Hematopoietic multipotent progenitor cell treated with erythropoietin and hydrocortisone succinate and interleukin-3 and kit ligand, for 15 days (in vitro differentiated cells): Measurements from ENCODE around the gene EIF1AD.
A peak's percentile ranks its signal among the peaks of the same experiment; 100 is the strongest.
"Not testable (repeated sequence)": the region's sequence is repeated elsewhere in the genome, so short reads cannot be mapped to it uniquely, and the experiment has no call there.

ENCODE experiments used
- DNase-seq: peaks from one replicate; pipeline ENCODE4 v3.0.0-alpha.2; 2015; ENCODE audit warnings: low spot score

The EIF1AD gene

DNA sequence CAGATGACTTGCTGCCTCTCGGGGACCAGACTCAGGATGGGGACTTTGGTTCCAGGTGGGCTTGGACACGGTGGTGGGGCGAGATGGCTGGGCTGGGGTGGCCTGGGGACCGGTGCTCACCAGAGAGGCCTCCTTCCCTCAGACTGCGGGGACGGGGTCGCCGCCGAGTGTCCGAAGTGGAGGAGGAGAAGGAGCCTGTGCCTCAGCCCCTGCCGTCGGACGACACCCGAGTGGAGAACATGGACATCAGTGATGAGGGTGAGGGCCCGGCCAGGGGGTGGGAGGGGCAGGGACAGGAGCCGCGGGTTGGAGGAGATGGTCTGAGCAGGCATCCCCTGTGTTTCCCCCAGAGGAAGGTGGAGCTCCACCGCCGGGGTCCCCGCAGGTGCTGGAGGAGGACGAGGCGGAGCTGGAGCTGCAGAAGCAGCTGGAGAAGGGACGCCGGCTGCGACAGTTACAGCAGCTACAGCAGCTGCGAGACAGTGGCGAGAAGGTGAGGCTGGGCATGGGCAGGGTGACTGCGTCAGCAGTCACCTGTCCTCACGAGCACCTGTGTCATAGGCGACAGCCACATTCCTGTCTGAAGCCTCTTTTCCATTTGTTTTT is 34.5 kb downstream of the EIF1AD start:
- DNase-seq = no peak

DNA sequence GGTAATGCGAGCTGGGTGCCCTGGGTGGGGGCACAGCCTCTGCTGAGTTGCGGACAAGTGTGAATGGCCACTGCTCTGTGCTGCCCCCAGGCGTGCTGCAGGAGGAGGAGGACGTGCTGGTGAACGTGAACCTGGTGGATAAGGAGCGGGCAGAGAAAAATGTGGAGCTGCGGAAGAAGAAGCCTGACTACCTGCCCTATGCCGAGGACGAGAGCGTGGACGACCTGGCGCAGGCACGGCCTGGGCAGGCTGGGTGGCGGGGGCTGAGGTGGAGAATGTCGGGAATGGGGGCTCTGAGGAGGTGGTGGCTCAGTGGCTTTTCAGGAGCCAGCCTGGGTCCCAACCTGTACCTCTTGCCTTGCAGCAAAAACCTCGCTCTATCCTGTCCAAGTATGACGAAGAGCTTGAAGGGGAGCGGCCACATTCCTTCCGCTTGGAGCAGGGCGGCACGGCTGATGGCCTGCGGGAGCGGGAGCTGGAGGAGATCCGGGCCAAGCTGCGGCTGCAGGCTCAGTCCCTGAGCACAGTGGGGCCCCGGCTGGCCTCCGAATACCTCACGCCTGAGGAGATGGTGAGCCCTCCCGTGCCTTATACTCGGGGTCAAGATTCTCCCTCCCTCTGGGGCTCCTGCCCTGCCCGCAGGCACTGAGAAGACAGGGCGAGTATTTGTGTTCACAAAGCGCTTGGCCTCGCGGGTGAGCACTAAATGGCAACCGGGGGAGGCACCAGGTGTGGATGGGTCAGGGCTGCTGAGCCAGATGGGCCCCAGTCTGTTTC is 35.8 kb downstream of the EIF1AD start:
- no peak for DNase-seq

DNA sequence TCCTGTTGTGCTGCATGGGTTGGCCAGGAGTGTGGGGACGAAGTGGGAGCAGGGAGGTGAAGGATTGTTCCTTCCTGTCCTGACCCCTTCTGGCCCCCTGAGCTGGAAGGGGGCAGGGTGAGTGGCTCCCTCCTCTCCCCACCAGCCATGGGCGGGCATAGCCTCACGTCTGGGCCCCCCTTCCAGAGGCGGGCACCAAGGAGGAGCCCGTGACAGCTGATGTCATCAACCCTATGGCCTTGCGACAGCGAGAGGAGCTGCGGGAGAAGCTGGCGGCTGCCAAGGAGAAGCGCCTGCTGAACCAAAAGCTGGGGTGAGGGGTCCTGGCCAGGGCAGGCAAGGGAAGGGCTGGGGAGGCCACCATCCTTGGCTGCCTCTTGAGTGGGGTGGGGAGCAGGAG is 37.1 kb downstream of the EIF1AD start:
- no peak for DNase-seq

DNA sequence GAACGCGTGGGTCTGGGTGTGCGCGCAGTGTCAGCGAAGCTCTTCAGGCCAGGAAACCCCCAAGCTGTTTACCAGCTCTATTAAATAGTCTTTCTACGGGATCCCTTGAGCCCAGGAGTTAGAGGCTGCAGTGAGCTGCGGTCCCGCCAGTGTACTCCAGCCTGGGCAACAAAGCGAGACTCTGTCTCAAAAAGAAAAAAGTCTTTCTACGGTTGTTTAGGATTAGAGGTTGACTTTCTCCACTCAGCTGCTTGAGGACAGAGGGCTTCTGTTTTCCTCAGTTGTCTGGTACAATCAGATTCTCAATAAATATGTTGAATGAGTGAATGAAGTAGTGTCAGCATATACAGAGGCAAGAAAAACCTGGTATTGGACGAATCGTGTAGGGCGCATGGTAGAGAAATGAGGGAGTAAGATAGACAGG is 39.8 kb downstream of the EIF1AD start:
- no peak for DNase-seq

DNA sequence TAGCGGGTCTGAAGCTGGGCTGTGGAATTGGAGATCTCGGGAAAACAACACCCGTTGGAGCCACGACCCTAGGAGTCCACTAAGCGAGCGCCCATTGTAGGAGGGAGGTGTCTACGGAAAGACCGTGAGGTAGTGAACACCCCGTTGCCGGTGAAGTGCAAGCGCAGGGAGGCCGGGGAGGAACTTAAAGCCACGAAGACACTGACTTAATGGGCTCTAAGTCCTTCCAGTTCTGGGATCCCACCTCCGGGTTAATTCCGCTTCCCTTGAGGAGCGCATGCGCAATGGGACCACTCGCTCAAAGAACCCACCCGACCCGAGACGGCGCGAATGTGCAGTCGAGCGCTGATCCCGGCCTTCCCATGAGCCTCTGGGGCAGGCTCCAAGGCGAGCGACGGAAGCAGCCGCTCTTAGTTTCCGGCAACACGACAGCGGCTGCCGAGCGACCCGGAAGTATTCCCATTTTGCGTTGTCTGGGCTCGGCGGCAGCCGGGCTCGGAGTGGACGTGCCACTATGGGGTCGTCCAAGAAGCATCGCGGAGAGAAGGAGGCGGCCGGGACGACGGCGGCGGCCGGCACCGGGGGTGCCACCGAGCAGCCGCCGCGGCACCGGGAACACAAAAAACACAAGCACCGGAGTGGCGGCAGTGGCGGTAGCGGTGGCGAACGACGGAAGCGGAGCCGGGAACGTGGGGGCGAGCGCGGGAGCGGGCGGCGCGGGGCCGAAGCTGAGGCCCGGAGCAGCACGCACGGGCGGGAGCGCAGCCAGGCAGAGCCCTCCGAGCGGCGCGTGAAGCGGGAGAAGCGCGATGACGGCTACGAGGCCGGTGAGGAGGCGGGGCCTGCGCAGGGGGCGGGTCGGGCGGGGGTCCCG is 40.5 kb downstream of the EIF1AD start, which contains the start of gene SART1:
Gene SART1 (plus strand): TSS at position 468 of the 874 bp plus-strand sequence. CDS start 47 bp downstream, at position 515.
- peak; percentile 93 for DNase-seq

DNA sequence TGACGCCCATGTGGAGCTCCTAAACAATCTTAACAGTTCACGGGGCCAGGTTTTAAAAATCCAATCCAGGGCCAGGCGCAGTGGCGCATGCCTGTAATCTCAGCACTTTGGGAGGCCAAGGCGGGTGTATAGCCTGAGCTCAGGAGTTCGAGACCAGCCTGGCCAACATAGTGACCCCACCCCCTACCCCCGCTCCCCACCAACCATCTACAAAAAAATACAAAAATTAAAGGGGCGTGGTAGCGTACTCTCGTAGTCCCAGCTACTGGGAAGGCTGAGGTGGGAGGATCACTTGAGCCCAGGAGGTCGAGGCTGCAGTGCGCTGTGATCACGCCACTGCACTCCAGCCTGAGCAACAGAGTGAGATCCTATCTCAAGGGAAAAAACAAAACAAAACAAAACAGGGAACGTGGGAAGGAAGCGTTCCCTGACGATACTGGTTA is 41.1 kb downstream of the EIF1AD start:
- DNase-seq = no peak

DNA sequence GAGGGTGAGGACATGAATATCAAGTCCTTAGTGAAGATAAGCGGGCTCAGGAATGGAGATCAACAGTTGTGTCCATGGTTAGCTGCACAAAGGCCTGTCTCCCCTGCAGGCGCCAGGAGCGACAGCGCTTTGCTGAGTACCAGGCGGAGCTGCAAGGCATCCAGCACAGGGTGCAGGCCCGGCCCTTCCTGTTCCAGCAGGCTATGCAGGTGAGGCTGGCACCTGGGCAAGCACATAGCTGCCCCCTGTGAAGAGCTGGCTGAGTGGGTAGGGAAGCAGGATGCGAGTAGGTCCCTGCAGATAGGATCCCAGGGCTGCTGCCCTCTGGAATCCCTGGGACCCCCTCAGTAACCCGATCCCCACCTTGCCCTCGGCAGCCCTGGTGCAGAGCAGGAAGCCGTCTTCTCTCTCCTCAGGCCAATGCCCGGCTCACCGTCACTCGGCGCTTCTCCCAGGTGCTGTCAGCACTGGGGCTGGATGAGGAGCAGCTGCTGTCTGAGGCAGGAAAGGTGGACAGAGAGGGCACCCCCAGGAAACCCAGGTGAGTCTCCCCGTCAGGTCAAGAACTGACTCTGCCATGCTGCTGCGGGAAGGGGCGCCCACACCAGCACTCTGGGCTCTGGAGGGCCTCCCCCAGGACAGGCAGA is 43.1 kb downstream of the EIF1AD start:
- no peak for DNase-seq

DNA sequence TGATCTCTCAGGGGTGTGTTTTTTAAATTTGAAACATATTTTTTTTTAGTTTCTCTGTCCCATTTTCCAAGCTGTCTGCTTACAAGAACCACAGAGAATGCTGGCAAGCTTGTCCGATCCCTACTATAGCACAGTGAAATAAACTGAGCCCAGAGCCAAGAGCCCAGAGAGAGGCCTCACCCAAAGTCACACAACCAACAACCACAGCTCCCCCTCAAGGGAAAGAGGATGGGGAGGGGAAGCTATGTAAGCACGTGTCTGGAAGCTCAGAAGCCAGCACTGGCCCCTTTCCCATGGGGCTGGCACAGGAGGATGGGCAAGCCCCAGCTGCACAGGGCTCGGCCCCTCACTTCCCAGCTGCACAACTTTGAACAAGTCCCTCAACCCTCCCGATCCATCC is 43.7 kb downstream of the EIF1AD start:
- DNase-seq = no peak

DNA sequence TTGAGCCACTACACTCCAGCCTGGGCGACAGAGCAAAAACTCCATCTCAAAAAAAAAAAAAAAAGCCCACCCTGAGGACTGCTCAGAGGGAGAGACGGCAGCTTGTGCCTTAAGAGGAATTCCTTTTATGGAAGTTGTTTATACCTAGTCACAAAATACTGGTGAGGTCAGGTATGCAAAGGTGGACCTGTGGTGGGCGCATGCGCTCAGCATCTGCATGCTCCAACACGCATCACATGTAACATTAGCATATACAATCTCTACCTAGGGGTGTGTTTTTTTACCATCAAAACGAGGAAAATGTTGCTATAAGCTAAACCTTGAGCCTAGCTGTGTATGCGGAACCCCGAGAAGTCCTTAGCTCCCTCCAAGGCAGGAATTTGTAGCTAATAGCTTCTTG is 47.2 kb downstream of the EIF1AD start:
- DNase-seq = no peak

DNA sequence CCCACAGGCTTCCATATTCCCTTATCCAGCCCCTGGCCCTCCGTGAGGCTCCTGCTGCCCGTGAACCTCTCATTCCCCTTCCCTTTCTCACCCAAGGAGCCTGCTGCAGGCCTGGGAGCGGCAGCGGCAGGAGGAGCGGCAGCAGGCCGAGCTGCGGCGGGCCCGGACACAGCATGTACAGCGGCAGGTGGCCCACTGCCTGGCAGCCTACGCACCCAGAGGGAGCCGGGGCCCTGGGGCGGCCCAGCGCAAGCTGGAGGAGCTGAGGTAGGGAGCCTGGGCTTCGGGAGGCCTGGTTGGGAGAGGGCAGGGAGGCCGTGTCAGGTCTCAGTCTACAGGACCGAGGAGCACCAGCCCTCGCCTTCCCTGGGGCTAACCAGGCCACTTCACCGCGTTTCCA is 48.5 kb downstream of the EIF1AD start:
- no peak for DNase-seq

DNA sequence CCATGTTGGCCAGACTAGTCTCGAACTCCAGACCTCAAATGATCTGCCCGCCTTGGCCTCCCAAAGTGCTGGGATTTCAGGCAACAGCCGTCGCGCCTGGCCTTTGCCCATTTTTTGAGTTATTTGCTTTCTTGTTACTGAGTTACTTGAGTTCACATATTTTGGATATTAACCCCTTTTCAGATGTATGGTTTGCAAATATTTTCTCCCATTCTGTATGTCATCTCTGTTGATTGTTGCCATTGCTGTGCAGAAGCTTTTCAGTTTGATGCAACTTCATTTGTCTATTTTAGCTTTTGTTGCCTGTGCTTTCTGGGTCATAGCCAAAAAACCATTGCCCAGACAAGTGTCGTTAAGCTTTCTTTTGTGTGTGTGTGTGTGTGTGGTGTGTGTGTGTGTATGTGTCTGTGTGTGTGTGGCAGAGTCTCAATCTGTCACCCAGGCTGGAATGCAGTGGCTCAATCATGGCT is 49.9 kb downstream of the EIF1AD start:
- no peak for DNase-seq

DNA sequence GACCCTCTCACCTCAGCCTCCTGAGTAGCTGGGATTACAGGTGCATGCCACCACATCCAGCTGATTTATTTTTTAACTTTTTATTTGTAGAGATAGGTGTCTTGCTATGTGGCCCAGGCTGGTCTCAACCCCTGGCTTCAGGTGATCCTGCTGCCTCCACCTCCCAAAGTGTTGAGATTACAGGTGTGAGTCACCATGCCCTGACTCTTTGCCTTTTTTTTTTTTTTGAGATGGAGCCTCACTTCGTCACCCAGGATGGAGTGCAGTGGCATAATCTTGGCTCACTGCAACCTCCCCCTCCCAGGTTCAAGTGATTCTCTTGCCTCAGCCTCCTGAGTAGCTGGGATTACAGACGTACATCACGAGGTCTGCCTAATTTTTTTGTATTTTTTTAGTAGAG is 50.3 kb downstream of the EIF1AD start:
- not testable (repeated sequence) for DNase-seq

DNA sequence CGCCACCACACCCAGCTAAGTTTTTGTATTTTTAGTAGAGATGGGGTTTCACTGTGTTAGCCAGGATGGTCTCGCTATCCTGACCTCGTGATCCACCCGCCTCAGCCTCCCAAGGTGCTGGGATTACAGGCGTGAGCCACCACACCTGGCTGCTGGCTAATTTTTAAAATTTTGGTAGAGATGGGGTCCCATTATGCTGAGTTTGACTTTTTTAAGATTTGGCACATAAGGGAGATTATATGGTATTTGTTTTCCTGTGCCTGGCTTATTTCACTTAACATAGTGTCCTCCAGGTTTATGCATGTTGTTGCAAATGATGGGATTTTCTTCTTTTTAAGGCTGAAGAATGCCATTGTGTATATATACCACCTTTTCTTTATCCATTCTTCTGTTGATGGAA is 51.2 kb downstream of the EIF1AD start:
- DNase-seq = not testable (repeated sequence)

DNA sequence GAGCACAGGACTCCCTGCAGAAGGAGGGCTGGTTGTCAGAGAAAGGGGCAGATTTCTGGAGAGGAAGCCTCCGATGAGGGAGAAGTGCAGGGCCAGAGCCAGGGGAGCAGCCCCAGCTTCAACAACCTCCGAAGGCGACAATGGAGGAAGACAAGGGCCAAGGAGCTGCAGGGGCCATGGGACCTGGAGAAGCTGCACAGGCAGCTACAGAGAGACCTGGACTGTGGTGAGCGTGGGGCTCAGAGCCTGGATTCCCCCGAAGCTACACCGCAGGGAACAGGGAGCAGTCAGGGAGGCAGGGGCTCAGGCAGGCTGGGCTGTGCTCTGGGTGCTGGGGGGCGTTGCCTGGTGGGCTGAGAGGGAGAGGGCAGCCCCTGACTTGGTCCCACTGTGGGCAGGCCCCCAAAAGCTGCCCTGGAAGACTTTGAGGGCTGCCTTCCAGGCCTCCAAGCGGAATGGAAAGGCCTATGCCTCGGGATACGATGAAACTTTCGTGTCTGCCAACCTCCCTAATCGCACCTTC is 54.3 kb downstream of the EIF1AD start:
- no peak for DNase-seq

DNA sequence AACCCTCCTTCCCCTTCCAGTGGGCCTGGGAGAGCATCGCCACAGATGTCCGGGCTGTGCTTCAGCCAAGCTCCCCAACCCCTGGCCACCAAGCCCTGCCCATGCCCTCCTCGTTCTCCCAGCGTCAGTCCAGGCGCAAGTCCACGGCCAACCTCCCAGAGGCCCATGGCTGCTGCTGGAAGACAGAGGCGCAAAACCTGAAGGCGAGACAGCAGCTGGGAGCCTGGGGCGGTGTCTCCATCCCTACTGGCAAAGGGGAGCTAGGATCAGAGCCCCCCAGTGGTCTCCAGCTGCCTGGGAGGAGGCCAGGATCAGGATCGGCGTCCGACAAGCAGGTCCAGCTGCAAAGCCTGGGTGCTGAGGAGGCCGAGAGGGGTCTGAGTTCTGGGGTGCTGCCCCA is 54.8 kb downstream of the EIF1AD start:
- DNase-seq = no peak

DNA sequence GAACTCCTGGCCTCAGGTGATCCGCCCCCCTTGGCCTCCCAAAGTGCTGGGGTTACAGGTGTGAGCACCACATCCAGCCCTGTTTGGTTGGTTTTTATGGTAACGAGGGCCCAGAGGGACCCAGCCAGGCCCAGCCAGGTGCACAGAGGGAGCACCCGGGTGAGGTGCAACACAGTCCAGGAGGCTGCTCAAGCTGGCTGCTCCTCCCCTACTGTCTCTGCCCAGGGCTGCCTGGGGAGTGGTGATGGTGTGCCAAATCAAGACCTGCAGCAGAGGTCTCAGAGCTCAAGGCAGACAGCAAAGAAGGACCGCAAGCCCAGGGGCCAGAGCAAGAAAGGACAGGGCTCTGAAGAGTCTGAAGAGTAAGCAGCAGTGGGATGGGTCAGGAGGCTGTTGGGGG is 55.3 kb downstream of the EIF1AD start:
- no peak for DNase-seq
